ENCODE measurements around the gene SCLY. TPM values are rescaled to one million over a fixed set of nuclear protein-coding genes. Genes with fewer than 3 reads are reported as not detected.

Gene SCLY
- total and polyA plus RNA-seq, 12 donors, result 8.3 to 14.5 (median 11.4) TPM

- Histone ChIP-seq H3K4me1 (peaks cover 0 to 2% (median 0%) of the 10 kb centered on the region in 9 donors), H3K36me3 (peaks cover 0 to 4% (median 0%) of the 10 kb centered on the region in 9 donors), H3K27ac (no peak overlapping the region), H3K27me3 (no peaks in the 10 kb centered on the region), H3K9me3 (no peaks in the 10 kb centered on the region), H3K4me3 (no peak overlapping the region)
- ATAC-seq, result peak in 1 of 8 donors; percentile 19
- no peak for TF ChIP-seq CTCF (IDR thresholded peaks at IDR 0.05)
- WGBS, 2 donors, result 96% methylated on average over 12 of the region's 12 CpGs
- intact Hi-C loops (cut with DNase I), result no loop called here
- no peak for DNase-seq
These were observed 31.8 kb downstream of the SCLY start for GRCh38 chr2:238092486-238093035.

GRCh38 chr2:238093181-238094140, 32.7 kb downstream of the SCLY start:
- Histone ChIP-seq H3K9me3 (no peaks in the 10 kb centered on the region), H3K4me1 (no peaks in the 10 kb centered on the region), H3K27ac (no peak overlapping the region), H3K27me3 (no peaks in the 10 kb centered on the region), H3K36me3 (peaks cover 0 to 4% (median 0%) of the 10 kb centered on the region in 9 donors), H3K4me3 (no peak overlapping the region)
- no peak for TF ChIP-seq CTCF (IDR thresholded peaks at IDR 0.05)
- no peak for DNase-seq
- WGBS, 2 donors, result 89 to 91% methylated on average over 26 of the region's 26 CpGs
- ATAC-seq, result peak in 1 of 8 donors; percentile 27
- intact Hi-C loops (cut with DNase I), result no loop called here

GRCh38 chr2:238094438-238095022, 33.7 kb downstream of the SCLY start:
- WGBS, 2 donors, result 94 to 95% methylated on average over 17 of the region's 17 CpGs
- Histone ChIP-seq H3K27ac (no peak overlapping the region), H3K4me3 (no peak overlapping the region), H3K27me3 (no peaks in the 10 kb centered on the region), H3K4me1 (peaks cover 0 to 10% (median 0%) of the 10 kb centered on the region in 9 donors), H3K9me3 (no peaks in the 10 kb centered on the region), H3K36me3 (no peaks in the 10 kb centered on the region)
- no peak for DNase-seq
- ATAC-seq, result no peak
- no peak for TF ChIP-seq CTCF (IDR thresholded peaks at IDR 0.05)
- intact Hi-C loops (cut with DNase I), result no loop called here

GRCh38 chr2:238095143-238095542, 34.3 kb downstream of the SCLY start:
- no peaks in the 10 kb centered on the region for H3K36me3 ChIP-seq
- peaks cover 0 to 13% (median 0%) of the 10 kb centered on the region in 9 donors for H3K4me1 ChIP-seq
- no peak for DNase-seq
- H3K27ac ChIP-seq, result no peak overlapping the region
- H3K27me3 ChIP-seq, result no peaks in the 10 kb centered on the region
- H3K9me3 ChIP-seq, result no peaks in the 10 kb centered on the region
- no peak for ATAC-seq
- intact Hi-C loops (cut with DNase I), result no loop called here
- TF ChIP-seq CTCF (IDR thresholded peaks at IDR 0.05), result no peak
- 85 to 86% methylated on average over 7 of the region's 7 CpGs for WGBS, 2 donors
- H3K4me3 ChIP-seq, result no peak overlapping the region

Data from heart right ventricle (tissue), 16 donors.